ENCODE data around the gene ZC3H8.

- TF ChIP-seq GATA2 (IDR thresholded peaks at IDR 0.05; ENCODE audit: low read depth, low read length): no peak
- no peak for TF ChIP-seq GATA3 (IDR thresholded peaks at IDR 0.05; ENCODE audit: low read depth, low read length)
These were observed 73.1 kb downstream of the ZC3H8 start for GRCh38 chr2:112181571-112182290.

Data from SH-SY5Y (cell line).